ENCODE data around the gene MAGEA3.
"Not testable (repeated sequence)": the region's sequence is repeated elsewhere in the genome, so short reads cannot be mapped to it uniquely, and the experiment has no call there.

Gene MAGEA3, protein sequence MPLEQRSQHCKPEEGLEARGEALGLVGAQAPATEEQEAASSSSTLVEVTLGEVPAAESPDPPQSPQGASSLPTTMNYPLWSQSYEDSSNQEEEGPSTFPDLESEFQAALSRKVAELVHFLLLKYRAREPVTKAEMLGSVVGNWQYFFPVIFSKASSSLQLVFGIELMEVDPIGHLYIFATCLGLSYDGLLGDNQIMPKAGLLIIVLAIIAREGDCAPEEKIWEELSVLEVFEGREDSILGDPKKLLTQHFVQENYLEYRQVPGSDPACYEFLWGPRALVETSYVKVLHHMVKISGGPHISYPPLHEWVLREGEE

GRCh38 chrX:152697952-152698931, at the start of gene MAGEA3:
Gene MAGEA3, plus strand, starts transcription at chrX:152698794. Its CDS starts 2,039 bp downstream, at chrX:152700833.
- H3K4me3 Mint-ChIP-seq, result not testable (repeated sequence)

GRCh38 chrX:152652060-152652459, 46.5 kb upstream of the MAGEA3 start:
- DNase-seq (ENCODE audit: low spot score in 2 of 2), result no peak
- H3K36me3 Mint-ChIP-seq, result no peaks in the 10 kb centered on the region
- H3K4me3 Mint-ChIP-seq, result no peak overlapping the region
- no peaks in the 10 kb centered on the region for H3K4me1 Mint-ChIP-seq
- no peak overlapping the region for H3K27ac Mint-ChIP-seq
- no peak for ATAC-seq
- H3K9me3 Mint-ChIP-seq, result no peaks in the 10 kb centered on the region

More at GRCh38 chrX:152697952-152698931, at the start of gene MAGEA3:
- not testable (repeated sequence) for DNase-seq (ENCODE audit: low spot score in 2 of 2); H3K4me1 Mint-ChIP-seq; H3K9me3 Mint-ChIP-seq; H3K36me3 Mint-ChIP-seq; H3K27ac Mint-ChIP-seq; ATAC-seq

DNA sequence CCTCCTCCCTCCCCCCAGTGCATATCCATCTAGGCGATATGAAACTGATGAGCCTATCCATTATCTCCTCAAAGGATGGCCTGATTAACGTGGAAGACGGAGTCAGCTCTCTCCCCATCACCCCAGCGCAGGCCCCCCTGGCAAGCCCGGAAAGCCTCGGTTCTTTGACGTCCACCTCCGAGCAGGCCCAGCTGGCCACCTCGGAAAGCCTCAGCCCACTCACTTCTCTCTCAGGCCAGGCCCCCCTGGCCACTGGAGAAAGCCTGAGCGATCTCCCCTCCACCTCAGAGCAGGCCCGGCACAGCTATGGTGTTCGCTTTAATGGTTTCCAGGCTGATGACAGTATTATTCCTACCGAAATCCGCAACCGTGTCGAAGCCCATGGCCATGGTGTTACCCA, 46.1 kb upstream of the MAGEA3 start:
- no peaks in the 10 kb centered on the region for H3K36me3 Mint-ChIP-seq
- ATAC-seq, result no peak
- H3K27ac Mint-ChIP-seq, result no peak overlapping the region
- no peak overlapping the region for H3K4me3 Mint-ChIP-seq
- DNase-seq (ENCODE audit: low spot score in 2 of 2), result no peak
- H3K4me1 Mint-ChIP-seq, result no peaks in the 10 kb centered on the region
- no peaks in the 10 kb centered on the region for H3K9me3 Mint-ChIP-seq

DNA sequence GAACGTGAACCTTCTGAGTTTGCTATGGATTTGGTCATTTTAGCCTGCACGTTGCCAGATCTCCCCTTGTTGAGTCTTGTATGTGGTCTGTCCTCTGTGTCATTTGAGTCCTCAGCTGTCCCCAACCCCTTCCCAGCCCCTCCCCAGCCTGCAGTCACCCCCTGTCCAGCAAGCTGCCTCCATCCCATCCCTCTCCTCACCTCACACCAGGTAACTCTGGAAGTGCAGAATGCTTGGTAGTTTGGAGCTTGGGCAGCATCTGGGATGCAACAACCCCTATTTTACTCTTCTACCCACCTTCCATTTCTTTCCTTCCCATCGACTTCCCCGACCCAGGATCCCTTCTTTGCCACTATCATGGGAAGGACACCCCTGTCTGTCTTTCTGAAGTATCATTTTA, 42.5 kb upstream of the MAGEA3 start:
- Mint-ChIP-seq H3K9me3 (no peaks in the 10 kb centered on the region), H3K4me1 (no peaks in the 10 kb centered on the region), H3K36me3 (no peaks in the 10 kb centered on the region), H3K27ac (no peak overlapping the region), H3K4me3 (no peak overlapping the region)
- DNase-seq (ENCODE audit: low spot score in 2 of 2), result no peak
- ATAC-seq, result no peak

DNA sequence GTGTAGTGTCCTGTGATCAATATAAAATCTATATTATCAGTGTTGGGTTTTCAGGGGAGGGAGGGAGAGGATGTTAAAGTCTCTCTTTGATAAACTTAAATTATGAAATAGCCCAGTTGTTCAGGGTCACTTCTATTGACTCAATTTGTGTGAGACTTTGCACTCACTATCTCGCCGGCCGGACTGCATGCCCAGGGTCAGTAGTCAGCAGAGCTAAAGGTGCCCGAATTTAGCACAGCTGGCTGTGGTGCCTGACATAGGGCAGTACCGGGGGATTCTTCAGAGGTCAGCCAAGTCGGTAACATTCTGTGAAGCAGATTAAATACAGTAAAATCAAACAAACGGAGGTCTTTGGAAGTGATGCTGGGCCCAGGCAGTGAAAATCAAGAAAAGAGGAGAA, 41.7 kb upstream of the MAGEA3 start:
- DNase-seq (ENCODE audit: low spot score in 2 of 2) (no peak), ATAC-seq (no peak)
- Mint-ChIP-seq H3K4me1 (no peaks in the 10 kb centered on the region), H3K36me3 (no peaks in the 10 kb centered on the region), H3K27ac (no peak overlapping the region), H3K9me3 (no peaks in the 10 kb centered on the region), H3K4me3 (no peak overlapping the region)

DNA sequence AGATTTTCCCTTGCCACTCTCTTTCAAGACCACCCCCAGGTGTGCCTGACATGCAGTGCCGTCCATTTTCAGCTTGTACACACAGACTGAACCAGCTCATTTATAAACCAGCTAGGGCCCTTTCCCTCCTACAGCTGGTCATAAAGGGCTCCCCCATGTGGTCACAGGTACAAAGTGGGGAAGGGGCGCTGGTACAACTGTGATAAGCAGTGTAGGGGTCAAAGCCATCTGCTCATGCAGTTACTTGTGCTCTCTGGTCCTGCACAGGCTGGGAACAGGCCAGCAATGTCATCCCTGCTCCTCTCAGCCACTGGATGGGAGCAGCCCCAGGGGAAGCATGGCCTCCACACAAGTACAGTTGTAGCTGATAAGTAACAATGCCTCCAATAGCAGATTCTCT, 40.3 kb upstream of the MAGEA3 start:
- DNase-seq (ENCODE audit: low spot score in 2 of 2) (no peak), ATAC-seq (no peak)
- Mint-ChIP-seq H3K4me3 (no peak overlapping the region), H3K4me1 (no peaks in the 10 kb centered on the region), H3K9me3 (no peaks in the 10 kb centered on the region), H3K36me3 (no peaks in the 10 kb centered on the region), H3K27ac (no peak overlapping the region)

GRCh38 chrX:152663086-152663485, 35.5 kb upstream of the MAGEA3 start:
- ATAC-seq, result no peak
- H3K27ac Mint-ChIP-seq, result no peak overlapping the region
- H3K4me1 Mint-ChIP-seq, result no peaks in the 10 kb centered on the region
- no peak for DNase-seq (ENCODE audit: low spot score in 2 of 2)
- peaks cover 3% of the 10 kb centered on the region for H3K9me3 Mint-ChIP-seq
- no peak overlapping the region for H3K4me3 Mint-ChIP-seq
- H3K36me3 Mint-ChIP-seq, result no peaks in the 10 kb centered on the region

GRCh38 chrX:152674135-152674534, 24.5 kb upstream of the MAGEA3 start:
- no peak overlapping the region for H3K27ac Mint-ChIP-seq
- no peak overlapping the region for H3K4me3 Mint-ChIP-seq
- H3K9me3 Mint-ChIP-seq, result no peaks in the 10 kb centered on the region
- H3K36me3 Mint-ChIP-seq, result no peaks in the 10 kb centered on the region
- ATAC-seq (no peak), DNase-seq (ENCODE audit: low spot score in 2 of 2) (no peak)
- no peaks in the 10 kb centered on the region for H3K4me1 Mint-ChIP-seq

DNA sequence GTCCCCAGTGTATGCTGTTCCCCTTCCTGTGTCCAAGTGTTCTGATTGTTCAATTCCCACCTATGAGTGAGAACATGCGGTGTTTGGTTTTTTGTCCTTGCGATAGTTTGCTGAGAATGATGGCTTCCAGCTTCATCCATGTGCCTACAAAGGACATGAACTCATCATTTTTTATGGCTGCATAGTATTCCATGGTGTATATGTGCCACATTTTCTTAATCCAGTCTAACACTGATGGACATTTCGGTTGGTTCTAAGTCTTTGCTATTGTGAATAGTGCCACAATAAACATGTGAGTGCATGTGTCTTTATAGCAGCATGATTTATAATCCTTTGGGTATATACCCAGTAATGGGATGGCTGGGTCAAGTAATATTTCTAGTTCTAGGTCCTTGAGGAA, 23.9 kb upstream of the MAGEA3 start:
- H3K36me3 Mint-ChIP-seq; H3K9me3 Mint-ChIP-seq; H3K4me3 Mint-ChIP-seq; DNase-seq (ENCODE audit: low spot score in 2 of 2); H3K27ac Mint-ChIP-seq; H3K4me1 Mint-ChIP-seq; ATAC-seq: not testable (repeated sequence)

DNA sequence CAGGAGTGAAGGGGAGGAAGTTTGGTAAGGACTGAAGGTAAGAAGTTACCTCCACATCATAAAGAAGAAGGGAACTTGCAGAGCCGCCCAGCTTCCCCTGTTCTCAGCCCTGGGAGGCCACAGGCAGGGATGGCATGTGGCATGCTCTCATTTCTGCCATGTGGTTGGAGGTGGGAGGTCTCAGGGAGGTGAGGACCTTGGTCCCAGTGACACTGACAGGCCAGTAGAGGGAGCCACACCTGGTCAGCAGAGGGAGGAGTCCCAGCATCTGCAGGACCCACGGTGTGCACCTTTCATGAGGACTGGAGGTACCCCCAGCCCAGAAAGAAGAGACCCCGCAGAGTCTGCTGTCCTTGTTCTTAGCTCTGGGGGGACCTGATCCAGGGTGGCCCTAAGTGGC, 17.6 kb upstream of the MAGEA3 start:
- H3K4me1 Mint-ChIP-seq; H3K9me3 Mint-ChIP-seq; H3K36me3 Mint-ChIP-seq; DNase-seq (ENCODE audit: low spot score in 2 of 2); H3K4me3 Mint-ChIP-seq; H3K27ac Mint-ChIP-seq: not testable (repeated sequence)
- ATAC-seq, result peak; percentile 61

DNA sequence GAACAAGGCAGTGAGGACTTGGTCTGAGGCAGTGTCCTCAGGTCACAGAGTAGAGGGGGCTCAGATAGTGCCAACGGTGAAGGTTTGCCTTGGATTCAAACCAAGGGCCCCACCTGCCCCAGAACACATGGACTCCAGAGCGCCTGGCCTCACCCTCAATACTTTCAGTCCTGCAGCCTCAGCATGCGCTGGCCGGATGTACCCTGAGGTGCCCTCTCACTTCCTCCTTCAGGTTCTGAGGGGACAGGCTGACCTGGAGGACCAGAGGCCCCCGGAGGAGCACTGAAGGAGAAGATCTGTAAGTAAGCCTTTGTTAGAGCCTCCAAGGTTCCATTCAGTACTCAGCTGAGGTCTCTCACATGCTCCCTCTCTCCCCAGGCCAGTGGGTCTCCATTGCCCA, 1.8 kb downstream of the MAGEA3 start:
- H3K4me1 Mint-ChIP-seq; DNase-seq (ENCODE audit: low spot score in 2 of 2); H3K36me3 Mint-ChIP-seq; H3K9me3 Mint-ChIP-seq; H3K4me3 Mint-ChIP-seq; H3K27ac Mint-ChIP-seq; ATAC-seq: not testable (repeated sequence)

DNA sequence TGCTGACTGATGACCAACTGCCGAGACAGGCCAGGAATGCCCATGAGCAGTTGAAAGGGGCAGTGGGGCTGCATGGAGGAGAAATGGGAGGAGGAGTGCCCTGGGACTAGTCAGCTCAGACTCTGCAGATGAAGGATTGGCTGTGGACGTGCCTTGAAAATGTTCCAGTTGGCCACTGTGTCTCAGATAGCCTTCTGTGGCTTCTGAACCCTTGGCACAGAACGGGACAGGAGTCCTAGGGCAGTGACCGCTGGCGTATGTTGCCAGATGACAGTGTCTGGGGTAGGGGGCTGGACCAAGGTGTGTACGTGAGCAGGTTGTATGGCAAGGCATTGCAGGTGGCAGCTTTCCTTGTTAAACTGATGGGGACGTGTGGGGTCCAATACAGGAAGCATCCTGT, 7.9 kb downstream of the MAGEA3 start:
- H3K36me3 Mint-ChIP-seq; H3K4me3 Mint-ChIP-seq; DNase-seq (ENCODE audit: low spot score in 2 of 2); H3K9me3 Mint-ChIP-seq; H3K27ac Mint-ChIP-seq; H3K4me1 Mint-ChIP-seq; ATAC-seq: not testable (repeated sequence)

DNA sequence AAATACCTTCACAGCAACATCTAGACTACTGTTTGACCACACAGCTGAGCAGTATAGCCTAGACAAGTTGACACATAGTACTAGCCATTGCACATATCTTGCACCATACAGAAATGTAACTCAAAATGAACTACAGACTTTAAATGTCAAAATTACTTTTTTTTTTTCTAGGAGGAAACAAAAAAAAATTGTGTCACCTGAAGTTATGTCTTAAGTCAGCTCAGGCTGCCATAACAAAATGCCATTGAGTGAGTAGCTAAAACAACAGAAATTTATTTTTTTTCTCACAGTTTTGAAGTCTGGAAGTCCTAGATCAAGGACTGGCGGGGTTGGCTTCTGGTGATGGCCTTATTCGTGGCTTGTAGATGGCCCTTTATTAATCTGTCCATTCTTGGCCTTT, 10.6 kb downstream of the MAGEA3 start, which contains the start of gene CSAG2:
Gene CSAG2, minus strand, starts transcription at position 101 of the 400 bp plus-strand sequence. CDS start 161 bp downstream, outside the sequence.
- not testable (repeated sequence) for H3K36me3 Mint-ChIP-seq; DNase-seq (ENCODE audit: low spot score in 2 of 2); ATAC-seq; H3K9me3 Mint-ChIP-seq; H3K27ac Mint-ChIP-seq; H3K4me1 Mint-ChIP-seq; H3K4me3 Mint-ChIP-seq

DNA sequence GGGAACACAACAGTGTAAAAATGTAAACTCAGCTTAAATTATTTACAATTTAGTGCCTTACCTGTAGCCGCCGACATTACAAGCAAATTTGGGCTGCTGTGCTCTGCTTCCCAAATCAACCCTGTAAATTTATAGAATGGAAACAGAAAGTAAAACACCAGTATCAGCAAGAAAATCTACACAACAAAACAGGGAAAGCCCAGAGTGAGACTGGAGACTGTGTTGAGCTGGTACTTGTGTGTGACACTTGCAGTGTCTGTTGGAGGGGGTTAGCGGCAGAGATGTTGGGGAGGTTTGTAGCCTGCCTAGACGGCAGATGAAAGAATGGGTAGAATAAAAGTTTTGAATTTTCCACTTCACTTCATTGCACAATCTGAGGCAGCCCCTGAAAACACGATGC, 14.6 kb downstream of the MAGEA3 start:
- not testable (repeated sequence) for H3K4me3 Mint-ChIP-seq; H3K27ac Mint-ChIP-seq; H3K4me1 Mint-ChIP-seq; DNase-seq (ENCODE audit: low spot score in 2 of 2); ATAC-seq; H3K9me3 Mint-ChIP-seq; H3K36me3 Mint-ChIP-seq

GRCh38 chrX:152713815-152714787, 15.5 kb downstream of the MAGEA3 start, which contains the start of gene MAGEA2B:
Gene MAGEA2B, plus strand, starts transcription at chrX:152714628. Its CDS starts 2,479 bp downstream, at chrX:152717107.
- not testable (repeated sequence) for H3K9me3 Mint-ChIP-seq; H3K27ac Mint-ChIP-seq; H3K4me3 Mint-ChIP-seq; DNase-seq (ENCODE audit: low spot score in 2 of 2); H3K4me1 Mint-ChIP-seq; H3K36me3 Mint-ChIP-seq; ATAC-seq

Measured in stimulated activated effector memory CD8-positive, alpha-beta T cell treated with anti-CD3 and anti-CD28 coated beads, Interleukin-12 subunit alpha, Interleukin-12 subunit beta, amount 100 ng/mL, for 72 hours (primary cell).